ENCODE results near the gene MRE11.
"Not testable (repeated sequence)": the region's sequence is repeated elsewhere in the genome, so short reads cannot be mapped to it uniquely, and the experiment has no call there.

The MRE11 gene

DNA sequence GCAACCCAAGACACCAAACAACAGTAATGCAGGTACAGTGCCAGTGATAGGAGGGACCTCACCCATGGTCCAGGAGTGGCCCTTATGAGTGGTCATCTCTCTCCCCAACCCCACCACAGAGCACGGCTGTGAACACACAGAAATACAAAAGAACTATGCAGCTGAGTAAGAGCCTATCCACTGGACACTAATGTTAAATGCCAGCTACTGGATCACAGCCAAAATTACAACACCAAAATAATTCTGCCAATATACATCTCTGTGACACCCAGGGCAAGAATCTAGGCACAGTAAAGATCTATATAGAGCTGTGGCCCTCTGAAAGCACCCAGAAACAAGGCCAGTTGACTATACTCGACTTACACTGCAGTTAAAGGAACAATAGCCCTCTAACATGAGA is 69.6 kb downstream of the MRE11 start:
- DNase-seq (ENCODE audit: low read depth in 2 of 2), result no peak

DNA sequence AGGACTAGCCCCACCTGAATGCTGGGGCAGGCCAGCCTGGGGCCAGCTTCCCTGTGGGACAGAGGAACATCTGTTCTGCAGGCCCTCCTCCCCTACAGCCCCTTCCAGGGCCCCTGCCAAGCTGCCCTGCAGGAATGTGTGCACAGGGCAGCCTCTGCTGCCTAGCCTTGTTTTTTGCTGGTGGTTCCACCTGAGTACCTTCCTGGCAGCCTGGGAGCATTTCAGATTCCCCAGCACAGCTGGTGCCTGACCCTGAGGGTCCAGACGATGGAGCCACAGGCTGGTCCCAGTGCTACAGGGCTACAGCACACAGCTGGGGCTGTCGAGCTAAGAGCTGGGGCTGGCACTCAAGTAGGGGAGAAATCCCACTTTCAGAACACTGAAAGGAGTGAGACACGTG is 70.1 kb downstream of the MRE11 start:
- no peak for DNase-seq (ENCODE audit: low read depth in 2 of 2)

DNA sequence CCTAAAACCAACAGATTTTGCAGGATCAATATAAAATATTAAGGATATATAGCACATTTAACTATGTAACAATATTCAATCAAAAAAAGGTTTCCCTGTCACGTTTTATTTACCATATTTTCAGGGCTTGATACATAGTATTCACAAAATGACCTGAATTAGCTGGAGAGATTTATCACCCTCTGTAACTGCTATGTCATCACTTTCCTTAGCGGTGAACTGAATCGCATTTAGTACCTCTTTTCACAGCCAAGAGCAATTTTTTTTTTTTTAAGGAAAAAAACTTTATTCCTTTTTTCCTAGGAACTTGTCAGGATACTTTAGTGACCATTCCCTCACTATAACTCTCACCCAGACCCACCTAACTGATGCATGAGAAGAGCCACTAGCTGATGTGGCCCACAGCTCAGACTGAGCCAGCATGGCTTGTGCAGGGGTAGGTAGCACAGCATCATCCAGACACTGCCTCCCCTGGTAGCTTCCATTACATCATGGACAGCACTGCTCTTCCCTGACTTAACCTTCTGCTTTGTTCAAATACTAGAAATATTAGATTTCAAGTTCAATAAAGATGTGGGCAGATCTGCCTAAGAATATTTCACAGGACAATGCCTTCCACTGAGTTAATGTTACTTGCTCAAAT is 75.4 kb downstream of the MRE11 start:
- DNase-seq (ENCODE audit: low read depth in 2 of 2), result no peak

DNA sequence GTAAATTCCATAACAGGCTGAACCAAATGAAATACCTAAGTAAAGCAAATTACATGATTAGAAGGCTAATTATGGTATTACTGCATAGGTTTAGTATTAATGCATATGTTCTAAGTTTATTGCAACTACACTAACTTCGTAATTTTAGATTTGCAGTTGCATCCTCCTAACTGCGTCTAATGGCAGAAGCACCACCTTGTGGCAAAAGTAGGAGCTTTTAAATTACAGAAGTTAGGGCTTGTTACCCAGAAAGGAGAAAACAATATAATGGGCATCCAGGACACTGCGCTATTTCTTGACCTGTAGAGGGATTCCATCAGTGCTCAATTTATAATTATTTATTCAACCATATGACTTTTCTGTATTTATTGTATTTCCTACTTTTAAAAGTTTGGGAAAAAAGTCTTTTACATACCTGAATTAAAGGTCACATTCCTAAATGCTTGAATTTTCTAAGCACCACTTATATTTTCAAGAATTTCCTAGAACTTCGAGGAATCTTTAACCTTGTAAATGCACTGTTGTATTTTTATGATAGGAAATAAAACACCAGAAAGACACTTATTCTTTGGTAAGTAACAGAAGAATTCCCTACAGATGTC is 76.2 kb downstream of the MRE11 start:
- no peak for DNase-seq (ENCODE audit: low read depth in 2 of 2)

DNA sequence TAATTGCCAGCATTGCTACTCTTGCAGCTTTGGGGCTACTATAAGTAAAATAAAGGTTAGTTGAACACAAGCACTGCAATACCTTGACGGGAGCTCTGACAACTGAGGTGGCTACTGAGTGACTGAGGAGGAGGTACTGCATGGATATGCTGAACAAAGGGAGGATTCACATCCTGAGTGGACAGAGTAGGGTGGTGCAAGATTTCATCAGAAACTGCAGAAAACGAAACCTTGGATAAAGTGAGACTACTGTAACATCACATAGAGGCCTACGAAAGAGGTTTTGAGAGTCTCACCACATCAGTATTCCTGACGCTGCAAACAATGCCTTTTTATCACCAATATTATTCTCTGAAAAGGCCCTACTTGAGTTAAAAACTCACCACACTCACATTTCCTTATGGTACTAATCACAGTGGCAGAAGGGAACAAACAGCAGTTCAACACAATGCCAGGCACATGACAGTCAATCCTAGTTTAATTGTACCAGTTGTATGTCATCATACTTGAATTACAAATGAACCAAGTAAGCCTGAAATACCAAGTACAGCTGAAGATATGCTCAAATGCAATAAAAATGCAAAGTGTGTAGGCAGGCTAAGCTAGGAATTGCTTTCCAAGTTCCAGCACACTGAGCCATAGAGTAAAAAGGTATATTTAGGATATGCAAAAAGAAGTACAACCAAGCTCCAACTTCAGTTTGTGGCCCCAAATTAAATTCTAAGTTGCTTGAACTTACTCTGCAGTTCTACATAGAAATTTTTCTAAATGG is 88.4 kb downstream of the MRE11 start:
- DNase-seq (ENCODE audit: low read depth in 2 of 2), result no peak

DNA sequence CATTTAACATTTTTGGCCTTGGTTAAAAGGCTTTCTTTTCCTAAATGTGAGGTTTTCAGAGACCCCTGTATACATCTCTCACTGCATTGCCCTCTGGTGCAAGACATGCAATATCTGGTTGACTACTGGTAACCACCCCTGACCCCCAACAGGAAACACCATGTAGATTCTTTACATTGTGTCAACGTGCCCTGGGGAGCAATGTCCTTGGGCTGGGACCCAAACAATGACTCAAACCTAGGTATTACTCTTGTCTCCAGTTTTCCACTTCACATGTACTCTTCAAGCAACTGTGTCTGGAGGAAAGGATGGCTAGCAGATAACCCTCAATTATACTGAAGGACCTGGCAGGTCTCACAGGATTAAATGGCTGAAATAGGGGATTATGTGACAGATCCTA is 91.3 kb downstream of the MRE11 start:
- DNase-seq (ENCODE audit: low read depth in 2 of 2), result no peak

DNA sequence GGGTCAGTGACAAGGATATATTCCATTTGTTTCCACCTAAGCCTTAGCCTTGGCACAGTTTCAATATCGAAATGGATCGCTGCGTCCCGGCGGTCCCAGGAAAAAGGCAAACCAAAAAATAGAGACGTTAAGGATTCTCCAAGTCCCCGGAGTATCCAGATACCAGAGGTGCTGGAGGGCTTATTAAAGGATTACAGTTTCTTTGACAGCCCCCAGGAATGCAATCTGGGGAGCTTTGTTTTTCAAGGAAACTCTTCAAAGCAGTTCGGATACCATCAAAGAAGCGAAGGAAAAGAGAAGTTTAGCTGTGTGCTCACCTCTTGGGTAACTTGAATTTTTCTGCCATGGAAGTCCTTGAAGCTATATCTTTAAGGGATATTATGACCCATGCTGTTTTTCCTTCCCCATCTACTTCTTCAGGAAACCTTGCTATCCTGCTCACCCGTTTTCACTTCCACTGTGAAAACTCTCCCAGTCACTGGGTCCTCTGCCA is 91.8 kb downstream of the MRE11 start:
- DNase-seq (ENCODE audit: low read depth in 2 of 2), result no peak

DNA sequence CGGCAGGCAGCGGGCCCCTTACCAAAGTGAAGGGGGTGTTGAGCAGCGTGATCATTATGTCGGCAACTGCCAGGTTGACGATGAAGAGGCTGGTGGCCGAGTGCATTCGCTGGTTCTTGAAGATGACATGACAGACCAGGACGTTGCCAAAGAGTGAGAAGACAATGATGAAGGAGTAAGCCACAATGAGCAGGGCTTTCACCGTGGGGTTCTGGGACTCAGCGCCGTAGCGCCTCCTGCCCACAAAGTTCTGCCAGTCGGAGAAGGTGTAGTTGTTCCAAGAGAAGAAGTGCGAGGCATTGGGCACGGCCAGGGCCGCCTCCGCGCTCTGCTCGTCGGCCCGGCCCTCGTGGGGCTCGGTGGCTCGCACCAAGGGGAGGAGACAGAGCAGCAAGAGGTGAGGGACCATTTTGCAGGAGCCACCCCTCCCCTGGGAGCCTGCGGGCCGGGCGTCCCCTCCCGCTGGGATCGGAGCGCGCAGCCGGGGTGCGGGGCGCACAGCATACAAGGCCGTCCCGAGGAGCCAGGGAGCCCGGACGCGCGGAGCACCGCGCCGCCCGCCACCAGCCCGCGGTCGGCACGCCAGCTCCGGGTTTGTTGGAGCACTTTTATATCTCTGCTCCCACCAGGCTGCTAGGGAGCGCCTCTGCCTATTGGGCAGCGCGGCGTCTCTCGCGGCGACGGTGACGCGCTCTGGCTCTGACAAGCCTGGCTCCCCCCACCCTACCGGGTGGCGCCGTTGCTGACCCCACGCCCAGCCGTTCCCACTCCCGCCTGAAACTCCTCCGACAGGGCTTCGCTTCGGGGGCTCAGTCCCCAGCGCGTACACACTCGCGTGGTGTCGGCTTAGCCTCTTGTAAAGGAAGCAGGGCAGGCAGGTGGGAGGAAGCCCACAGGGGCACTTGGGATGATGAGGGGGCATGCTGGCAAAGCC is 92.5 kb downstream of the MRE11 start, which contains the start of gene GPR83:
Gene GPR83, minus strand, starts transcription at position 581 of the 934 bp plus-strand sequence. Its CDS starts 172 bp downstream, at position 409.
- DNase-seq (ENCODE audit: low read depth in 2 of 2), result no peak

DNA sequence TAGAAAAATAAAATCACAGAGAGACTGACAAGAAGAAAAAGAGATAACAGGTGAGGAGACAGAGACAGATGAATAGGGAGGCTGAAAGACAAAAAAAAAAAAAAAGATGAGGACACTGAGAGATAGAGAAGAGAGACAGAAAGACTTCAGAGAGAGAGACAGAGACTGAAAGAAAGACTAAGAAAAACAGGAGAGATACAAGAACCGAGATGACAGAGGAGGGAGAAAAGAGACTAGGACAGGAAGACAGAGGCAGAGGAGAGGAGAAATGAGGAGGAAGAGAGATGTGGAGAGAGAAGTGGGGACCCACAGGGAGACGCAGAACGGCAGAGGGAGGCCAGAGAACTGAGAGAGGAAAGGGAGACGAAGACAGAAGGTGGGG is 93.2 kb downstream of the MRE11 start:
- no peak for DNase-seq (ENCODE audit: low read depth in 2 of 2)

DNA sequence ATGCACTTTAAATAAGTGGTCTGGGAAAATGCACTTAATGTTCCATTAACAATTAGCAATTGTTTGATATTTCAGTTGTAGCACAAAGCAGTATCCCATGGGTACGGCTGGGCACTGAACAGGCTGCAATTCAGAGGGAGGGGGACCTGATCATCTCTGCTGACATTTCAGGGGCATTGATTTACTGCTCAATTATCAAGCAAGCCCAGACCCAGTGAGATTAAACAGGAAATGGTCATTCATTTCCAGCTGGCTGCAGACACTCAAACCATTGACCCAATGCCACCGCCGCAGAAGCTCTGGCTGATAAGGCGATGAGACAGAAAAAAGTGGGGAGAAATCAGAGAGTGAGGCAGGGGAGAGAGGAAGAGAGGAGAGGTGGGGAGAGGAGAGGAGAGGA is 93.6 kb downstream of the MRE11 start:
- no peak for DNase-seq (ENCODE audit: low read depth in 2 of 2)

DNA sequence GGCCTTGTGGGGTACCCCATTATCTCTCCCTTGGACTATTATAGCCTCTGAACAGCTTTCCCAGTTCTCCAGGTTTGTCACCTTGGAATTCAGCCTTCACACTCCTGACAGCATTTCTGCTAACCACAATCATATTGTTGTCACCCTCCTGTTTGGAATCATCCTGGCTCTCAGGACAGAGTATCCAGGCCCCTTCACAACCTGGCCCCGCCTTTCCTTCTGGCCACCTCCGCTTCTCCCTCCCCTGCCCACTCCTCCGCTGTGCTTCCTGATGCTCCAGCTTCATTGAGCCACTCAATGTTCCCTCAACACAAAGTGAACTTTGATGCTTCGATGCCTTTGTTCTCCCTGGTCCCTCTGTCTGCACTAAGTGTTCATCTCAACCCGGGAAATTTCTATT is 95.5 kb downstream of the MRE11 start:
- DNase-seq (ENCODE audit: low read depth in 2 of 2), result no peak

DNA sequence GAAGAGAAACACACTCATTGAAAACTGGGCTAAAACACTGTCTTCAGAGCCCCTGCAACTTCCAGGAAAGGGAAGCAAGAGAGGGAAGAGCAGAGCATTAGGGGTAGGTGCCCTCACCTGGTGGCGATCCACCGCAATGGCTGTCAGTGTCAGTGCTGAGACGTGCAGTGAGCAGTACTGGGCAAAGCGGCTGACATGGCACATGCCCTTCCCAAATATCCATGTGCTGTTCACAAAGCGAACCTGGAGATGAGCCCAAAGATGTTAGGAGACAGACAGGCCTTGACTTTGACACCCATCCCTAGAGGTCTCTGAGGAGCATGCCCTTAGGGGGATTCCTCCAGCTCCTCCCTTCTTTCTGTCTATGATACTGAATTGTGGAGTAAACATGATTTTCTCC is 97.4 kb downstream of the MRE11 start:
- no peak for DNase-seq (ENCODE audit: low read depth in 2 of 2)

DNA sequence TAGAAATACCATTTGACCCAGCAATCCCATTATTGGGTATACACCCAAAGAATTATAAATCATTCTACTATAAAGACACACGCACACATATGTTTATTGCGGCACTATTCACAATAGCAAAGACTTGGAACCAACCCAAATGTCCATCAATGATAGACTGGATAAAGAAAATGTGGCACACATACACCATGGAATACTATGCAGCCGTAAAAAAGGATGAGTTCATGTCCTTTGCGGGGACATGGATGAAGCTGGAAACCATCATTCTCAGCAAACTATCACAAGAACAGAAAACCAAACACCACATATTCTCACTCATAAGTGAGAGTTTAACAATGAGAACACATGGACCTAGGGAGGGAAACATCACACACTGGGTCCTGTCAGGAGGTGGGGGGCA is 101.7 kb downstream of the MRE11 start:
- DNase-seq (ENCODE audit: low read depth in 2 of 2), result not testable (repeated sequence)

DNA sequence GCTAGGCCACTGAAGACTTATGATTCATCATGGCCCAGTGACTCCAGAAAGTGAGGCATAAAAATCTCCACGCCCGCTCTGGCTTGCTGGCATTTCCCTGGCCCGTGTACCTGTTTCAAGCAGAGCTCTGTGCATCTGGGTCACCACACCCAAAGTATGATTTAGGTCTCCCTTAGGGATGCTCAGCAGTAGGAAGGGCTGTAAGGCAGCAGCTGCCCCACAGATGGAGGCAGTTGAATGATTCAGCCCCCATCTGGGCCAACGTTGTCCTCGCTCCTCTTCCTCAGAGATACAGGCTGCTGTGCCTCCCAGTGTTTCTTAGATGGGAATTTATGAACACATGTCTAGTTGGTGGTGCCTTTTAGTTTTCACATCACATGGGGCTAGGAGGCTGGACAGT is 114.0 kb downstream of the MRE11 start:
- DNase-seq (ENCODE audit: low read depth in 2 of 2), result no peak

DNA sequence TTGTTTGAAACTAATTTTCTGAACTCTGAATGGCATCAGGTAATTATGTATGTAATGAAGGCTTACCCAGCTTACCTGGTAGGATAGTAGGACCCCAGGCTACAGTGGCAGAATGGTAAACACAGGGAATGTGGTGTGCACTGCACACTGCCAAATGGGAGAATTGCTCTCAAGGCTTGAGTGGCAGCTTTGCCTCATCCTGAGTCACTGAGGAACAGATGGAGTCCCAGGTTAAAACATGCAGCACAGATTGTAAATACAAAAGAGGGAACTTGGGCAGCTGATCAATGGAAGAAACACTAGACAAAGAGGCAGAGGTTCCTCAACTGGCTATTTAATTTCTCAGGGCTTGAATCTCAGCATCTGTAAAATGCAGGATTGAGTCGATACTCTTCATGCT is 116.8 kb downstream of the MRE11 start:
- DNase-seq (ENCODE audit: low read depth in 2 of 2), result no peak

DNA sequence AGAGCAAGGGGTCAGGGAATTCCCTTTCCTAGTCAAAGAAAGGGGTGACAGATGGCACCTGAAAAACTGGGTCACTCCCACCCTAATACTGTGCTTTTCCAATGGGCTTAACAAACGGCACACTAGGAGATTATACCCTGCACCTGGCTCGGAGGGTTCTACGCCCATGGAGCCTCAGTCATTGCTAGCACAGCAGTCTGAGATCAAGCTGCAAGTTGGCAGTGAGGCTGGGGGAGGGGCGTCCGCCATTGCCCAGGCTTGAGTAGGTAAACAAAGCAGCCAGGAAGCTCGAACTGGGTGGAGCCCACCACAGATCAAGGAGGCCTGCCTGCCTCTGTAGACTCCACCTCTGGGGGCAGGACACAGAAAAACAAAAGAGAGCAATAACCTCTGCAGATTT is 123.1 kb downstream of the MRE11 start:
- not testable (repeated sequence) for DNase-seq (ENCODE audit: low read depth in 2 of 2)

Data from stimulated activated CD4-positive, alpha-beta T cell treated with anti-CD3 and anti-CD28 coated beads, Interleukin-1b, Interleukin-23, amount 100 ng/mL, for 4 hours (primary cell).